ENCODE data around the gene SPTAN1. TPM values are rescaled to one million over a fixed set of nuclear protein-coding genes. Genes with fewer than 3 reads are reported as not detected.

The SPTAN1 gene
- total and polyA plus RNA-seq, 2 donors (not counting 3 experiments of a cell fraction or from before 2014, with no cell fraction given): 408 to 502 TPM

GRCh38 chr9:128548876-128549275 is 3.5 kb upstream of the SPTAN1 start:
- no peaks in the 10 kb centered on the region for H3K27me3 ChIP-seq (ENCODE audit: control insufficient read depth in 2 of 2, insufficient read depth in 2 of 2, low read length in 2 of 2)
- H3K36me3 ChIP-seq (ENCODE audit: control insufficient read depth in 2 of 2, extremely low read depth in 1 of 2, insufficient read depth in 2 of 2, low read length in 2 of 2): no peaks in the 10 kb centered on the region
- FAIRE-seq: no peak
- no TSS peak for BruUV-seq (replicated peaks)
- H3K4me2 ChIP-seq (ENCODE audit: insufficient read depth, low read length): no peak overlapping the region
- ChIA-PET POLR2A (interaction anchor here (0.7 kb wide), 1 partner anchor 11 kb away, joined by 3 read pairs; no protein-coding TSS in a partner anchor), CTCF (no interaction called here)
- DNase-seq (ENCODE audit: low read depth, low spot score): no peak
- peaks cover 3% of the 10 kb centered on the region for H4K20me1 ChIP-seq (replicated peaks; ENCODE audit: control insufficient read depth, extremely low read depth, insufficient read depth, low read length)
- TF ChIP-seq, protein P1, sequence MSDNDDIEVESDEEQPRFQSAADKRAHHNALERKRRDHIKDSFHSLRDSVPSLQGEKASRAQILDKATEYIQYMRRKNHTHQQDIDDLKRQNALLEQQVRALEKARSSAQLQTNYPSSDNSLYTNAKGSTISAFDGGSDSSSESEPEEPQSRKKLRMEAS (IDR thresholded peaks at IDR 0.05; ENCODE audit: insufficient read depth, insufficient read length): no peak
- TF ChIP-seq FOS (IDR thresholded peaks at IDR 0.05; ENCODE audit: borderline replicate concordance, insufficient read depth, low read length): no peak
- TF ChIP-seq EZH2 (IDR thresholded peaks at IDR 0.05; ENCODE audit: borderline replicate concordance, low read depth, low read length, severe bottlenecking): no peak
- no peak for TF ChIP-seq GATA2 (IDR thresholded peaks at IDR 0.05; ENCODE audit: insufficient read depth, insufficient read length, low read depth, low read length)
- no peak for TF ChIP-seq JUN (IDR thresholded peaks at IDR 0.05; ENCODE audit: borderline replicate concordance, insufficient read depth, insufficient read length, low read depth)
- TF ChIP-seq MYC (IDR thresholded peaks at IDR 0.05; ENCODE audit: low read depth, low read length): no peak
- no peak for TF ChIP-seq POLR2AphosphoS5 (IDR thresholded peaks at IDR 0.05; ENCODE audit: insufficient read depth, low read depth, low read length)
- TF ChIP-seq, protein P2, sequence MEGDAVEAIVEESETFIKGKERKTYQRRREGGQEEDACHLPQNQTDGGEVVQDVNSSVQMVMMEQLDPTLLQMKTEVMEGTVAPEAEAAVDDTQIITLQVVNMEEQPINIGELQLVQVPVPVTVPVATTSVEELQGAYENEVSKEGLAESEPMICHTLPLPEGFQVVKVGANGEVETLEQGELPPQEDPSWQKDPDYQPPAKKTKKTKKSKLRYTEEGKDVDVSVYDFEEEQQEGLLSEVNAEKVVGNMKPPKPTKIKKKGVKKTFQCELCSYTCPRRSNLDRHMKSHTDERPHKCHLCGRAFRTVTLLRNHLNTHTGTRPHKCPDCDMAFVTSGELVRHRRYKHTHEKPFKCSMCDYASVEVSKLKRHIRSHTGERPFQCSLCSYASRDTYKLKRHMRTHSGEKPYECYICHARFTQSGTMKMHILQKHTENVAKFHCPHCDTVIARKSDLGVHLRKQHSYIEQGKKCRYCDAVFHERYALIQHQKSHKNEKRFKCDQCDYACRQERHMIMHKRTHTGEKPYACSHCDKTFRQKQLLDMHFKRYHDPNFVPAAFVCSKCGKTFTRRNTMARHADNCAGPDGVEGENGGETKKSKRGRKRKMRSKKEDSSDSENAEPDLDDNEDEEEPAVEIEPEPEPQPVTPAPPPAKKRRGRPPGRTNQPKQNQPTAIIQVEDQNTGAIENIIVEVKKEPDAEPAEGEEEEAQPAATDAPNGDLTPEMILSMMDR (IDR thresholded peaks at IDR 0.05; ENCODE audit: extremely low read depth in 1 of 2, insufficient read depth in 1 of 2, low read depth in 1 of 2, low read length in 2 of 2): no peak
- TF ChIP-seq POLR2A (IDR thresholded peaks at IDR 0.05; ENCODE audit: low read depth, low read length): no peak
- H3K9ac ChIP-seq (replicated peaks; ENCODE audit: extremely low read depth, insufficient read depth, low read length): no peak overlapping the region
- H2AFZ ChIP-seq (ENCODE audit: low read depth, low read length): no peak overlapping the region
- no peak overlapping the region for H3K4me3 ChIP-seq (replicated peaks in 1 of 3; ENCODE audit: insufficient read depth in 1 of 3, low read depth in 1 of 3, low read length in 3 of 3)
- H3K27ac ChIP-seq (ENCODE audit: insufficient read depth, low read depth, low read length): no peak overlapping the region
- H3K79me2 ChIP-seq (ENCODE audit: control insufficient read depth, insufficient read depth, low read length): peaks cover 14% of the 10 kb centered on the region
- dilution Hi-C loops (cut with MboI; ENCODE audit: extremely low pct_ligation_motif_present, low sequenced_read_pairs) (no loop called here), intact Hi-C loops (cut with micrococcal nuclease) (no loop called here)
- H3K9me3 ChIP-seq (replicated peaks; ENCODE audit: control insufficient read depth, insufficient read depth, low read length): no peaks in the 10 kb centered on the region
- H3K9me1 ChIP-seq (replicated peaks; ENCODE audit: control insufficient read depth, extremely low read depth, insufficient read depth, low read length): no peaks in the 10 kb centered on the region
- peaks cover 18% of the 10 kb centered on the region for H3K4me1 ChIP-seq (ENCODE audit: control insufficient read depth, extremely low read depth, insufficient read depth, low read length)

All from endothelial cell of umbilical vein (primary cell).